ENCODE data around the gene ATP23. TPM values are rescaled to one million over a fixed set of nuclear protein-coding genes. Genes with fewer than 3 reads are reported as not detected.

The ATP23 gene
- polyA plus RNA-seq, 2 of the 4 experiments (the other 2 are of a cell fraction) = 7.5 to 13.4 TPM

DNA sequence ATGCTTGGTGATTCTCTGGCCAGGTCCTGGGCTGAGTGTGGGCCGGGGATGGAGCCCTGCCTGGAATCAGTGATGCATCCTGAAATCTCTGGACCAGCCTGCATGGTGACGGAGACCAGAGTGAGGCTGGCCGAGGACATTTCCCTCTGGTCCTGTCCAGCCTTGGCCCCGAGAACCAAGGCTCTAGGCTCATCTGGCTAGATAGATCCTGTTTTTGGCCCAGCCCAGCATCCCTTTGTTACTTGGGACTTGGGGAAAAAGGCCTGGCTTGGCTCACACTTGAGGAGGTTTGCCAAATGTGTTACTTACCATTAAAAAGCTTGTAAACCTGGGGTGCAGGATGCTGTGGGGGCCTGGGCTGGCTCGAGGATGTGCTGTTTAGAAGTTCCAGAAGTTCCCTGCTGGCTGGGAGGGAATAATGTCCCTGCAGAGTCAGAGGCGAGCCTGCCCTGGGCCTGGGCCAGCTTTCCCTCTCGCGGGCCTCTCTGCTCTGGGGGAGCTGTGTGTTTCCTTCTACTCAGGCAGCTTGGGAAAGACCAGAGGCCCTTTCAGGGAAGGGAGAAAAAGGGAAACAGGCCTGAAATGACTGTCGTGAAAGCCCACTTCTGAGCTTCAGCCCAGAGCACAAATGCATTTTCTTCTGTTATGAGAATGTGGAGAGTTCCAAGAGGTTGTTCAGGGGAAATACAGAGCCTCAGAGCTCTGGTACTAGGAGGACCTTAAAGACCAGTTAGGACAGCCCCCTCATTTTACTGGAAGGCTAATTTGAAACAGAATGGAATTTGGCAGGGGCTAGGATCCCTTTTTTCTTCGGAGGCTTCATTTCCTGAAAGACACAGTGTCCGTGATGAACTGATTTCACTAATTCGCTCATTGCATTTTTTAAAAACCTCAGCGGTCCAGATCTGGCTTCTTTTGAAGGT is 47.7 kb upstream of the ATP23 start:
- WGBS (ENCODE audit: missing lambda C conversion rate) = 66% methylated on average over 13 of the region's 13 CpGs
- Histone ChIP-seq H3K4me1 (peaks cover 79% of the 10 kb centered on the region), H3K4me3 (no peak overlapping the region), H3K9me3 (no peaks in the 10 kb centered on the region), H3K27ac (peak overlapping the region; percentile 58 to 78), H3K4me2 (peak overlapping the region; percentile 42)
- POLR2A ChIA-PET = interaction anchor here (0.7 to 4.4 kb wide), 3 partner anchors 28 to 57 kb away, joined by 3 to 77 read pairs (median 62); partner anchors contain the start of gene CTDSP2
- ATAC-seq (peak; percentile 40 to 58; a peak in 4 of 6 replicates), DNase-seq (ENCODE audit: low read depth in 1 of 2, low spot score in 1 of 2) (no peak), FAIRE-seq (no peak)
- no peak for TF ChIP-seq ZSCAN20 (CRISPR knock-in tag; IDR thresholded peaks at IDR 0.05)
- TF ChIP-seq NR3C1 (IDR thresholded peaks at IDR 0.05) = no peak
- TF ChIP-seq MAZ (IDR thresholded peaks at IDR 0.05; ENCODE audit: borderline replicate concordance, low read depth, low read length) = no peak
- CTCF ChIA-PET = interaction anchor here (1.0 to 8.3 kb wide), 7 partner anchors 10 to 111 kb away, joined by 3 to 87 read pairs (median 7); partner anchors contain the start of genes CTDSP2 and TSFM

DNA sequence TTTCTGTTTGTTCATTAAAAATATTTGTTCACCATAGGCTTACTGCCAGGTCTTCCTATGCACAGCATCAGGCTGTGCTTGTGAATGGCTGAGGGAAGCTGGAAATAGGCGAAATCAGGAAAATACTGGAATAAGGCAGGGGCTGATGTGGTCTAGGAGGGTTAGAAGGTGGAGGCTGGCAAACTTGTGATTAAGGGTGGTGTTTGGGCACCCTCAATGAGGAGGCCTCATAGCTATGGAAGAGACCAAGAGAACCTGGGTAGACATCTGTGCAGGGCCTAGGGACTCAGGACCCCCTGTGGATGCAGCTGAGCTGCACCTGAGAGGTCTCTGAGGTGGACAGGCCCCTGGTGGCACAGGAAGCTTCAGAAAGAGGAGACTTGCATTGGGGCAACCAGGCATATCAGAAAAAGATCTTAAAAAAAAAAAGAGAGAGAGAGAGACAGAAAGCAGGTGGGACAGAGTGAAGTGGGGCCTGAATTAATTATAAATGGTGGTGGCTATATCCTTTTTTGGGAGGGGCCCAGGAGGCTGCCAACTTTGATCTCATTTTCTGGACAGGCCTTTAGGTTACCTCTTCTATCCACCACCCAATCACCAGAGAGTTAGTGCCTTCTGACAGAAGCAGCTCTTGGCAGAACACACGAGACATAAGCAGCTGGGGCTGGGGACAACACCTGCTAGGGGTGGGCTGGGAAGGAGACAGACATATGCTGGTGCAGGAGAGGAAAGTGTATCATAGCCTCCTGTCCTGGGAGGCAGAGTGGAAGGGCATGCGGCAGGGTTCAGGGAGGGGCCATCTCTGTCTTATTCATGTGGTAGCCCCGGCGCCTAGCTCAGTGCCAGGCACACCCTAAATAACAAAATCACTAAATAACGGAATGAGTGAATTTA is 46.7 kb upstream of the ATP23 start:
- H3K4me1 ChIP-seq = peaks cover 77% of the 10 kb centered on the region
- DNase-seq (ENCODE audit: low read depth in 1 of 2, low spot score in 1 of 2) (no peak), ATAC-seq (no peak), FAIRE-seq (no peak)
- H3K4me2 ChIP-seq = 0 out of 3 replicates have a peak overlapping the region, but pooled peaks have one; percentile 42
- WGBS (ENCODE audit: missing lambda C conversion rate) = 95% methylated on average over 6 of the region's 6 CpGs
- peak overlapping the region; percentile 58 to 78; a peak in 5 of 6 replicates for H3K27ac ChIP-seq
- TF ChIP-seq NFE2L2 (conservative IDR thresholded peaks at IDR 0.05; ENCODE audit: low read length) (no peak), FOSL2 (IDR thresholded peaks at IDR 0.05) (no peak), FOSL2 (CRISPR knock-in tag; IDR thresholded peaks at IDR 0.05) (no peak), SREBF2 (IDR thresholded peaks at IDR 0.05) (no peak), CEBPB (IDR thresholded peaks at IDR 0.05) (no peak), BHLHE40 (IDR thresholded peaks at IDR 0.05; ENCODE audit: low read depth, low read length) (no peak), KDM1A (IDR thresholded peaks at IDR 0.05; ENCODE audit: low read depth) (no peak), RARB (CRISPR knock-in tag; IDR thresholded peaks at IDR 0.05) (no peak), EP300 (IDR thresholded peaks at IDR 0.05) (no peak), SMC3 (IDR thresholded peaks at IDR 0.05) (no peak), CHD4 (IDR thresholded peaks at IDR 0.05; ENCODE audit: borderline replicate concordance) (no peak), KDM5A (IDR thresholded peaks at IDR 0.05) (no peak), ZNF302 (CRISPR knock-in tag; IDR thresholded peaks at IDR 0.05) (no peak), JUNB (IDR thresholded peaks at IDR 0.05) (no peak), NPAS2 (CRISPR knock-in tag; IDR thresholded peaks at IDR 0.05; ENCODE audit: borderline replicate concordance) (no peak), HOXB13 (CRISPR knock-in tag; IDR thresholded peaks at IDR 0.05; ENCODE audit: low read depth) (no peak), RNF2 (IDR thresholded peaks at IDR 0.05; ENCODE audit: borderline replicate concordance, low read depth) (no peak), PHF8 (IDR thresholded peaks at IDR 0.05; ENCODE audit: borderline replicate concordance, low read depth) (no peak)
- TF ChIP-seq, protein P1, sequence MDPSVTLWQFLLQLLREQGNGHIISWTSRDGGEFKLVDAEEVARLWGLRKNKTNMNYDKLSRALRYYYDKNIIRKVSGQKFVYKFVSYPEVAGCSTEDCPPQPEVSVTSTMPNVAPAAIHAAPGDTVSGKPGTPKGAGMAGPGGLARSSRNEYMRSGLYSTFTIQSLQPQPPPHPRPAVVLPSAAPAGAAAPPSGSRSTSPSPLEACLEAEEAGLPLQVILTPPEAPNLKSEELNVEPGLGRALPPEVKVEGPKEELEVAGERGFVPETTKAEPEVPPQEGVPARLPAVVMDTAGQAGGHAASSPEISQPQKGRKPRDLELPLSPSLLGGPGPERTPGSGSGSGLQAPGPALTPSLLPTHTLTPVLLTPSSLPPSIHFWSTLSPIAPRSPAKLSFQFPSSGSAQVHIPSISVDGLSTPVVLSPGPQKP (IDR thresholded peaks at IDR 0.05; ENCODE audit: low read depth, low read length) = no peak
- TF ChIP-seq, protein P2, sequence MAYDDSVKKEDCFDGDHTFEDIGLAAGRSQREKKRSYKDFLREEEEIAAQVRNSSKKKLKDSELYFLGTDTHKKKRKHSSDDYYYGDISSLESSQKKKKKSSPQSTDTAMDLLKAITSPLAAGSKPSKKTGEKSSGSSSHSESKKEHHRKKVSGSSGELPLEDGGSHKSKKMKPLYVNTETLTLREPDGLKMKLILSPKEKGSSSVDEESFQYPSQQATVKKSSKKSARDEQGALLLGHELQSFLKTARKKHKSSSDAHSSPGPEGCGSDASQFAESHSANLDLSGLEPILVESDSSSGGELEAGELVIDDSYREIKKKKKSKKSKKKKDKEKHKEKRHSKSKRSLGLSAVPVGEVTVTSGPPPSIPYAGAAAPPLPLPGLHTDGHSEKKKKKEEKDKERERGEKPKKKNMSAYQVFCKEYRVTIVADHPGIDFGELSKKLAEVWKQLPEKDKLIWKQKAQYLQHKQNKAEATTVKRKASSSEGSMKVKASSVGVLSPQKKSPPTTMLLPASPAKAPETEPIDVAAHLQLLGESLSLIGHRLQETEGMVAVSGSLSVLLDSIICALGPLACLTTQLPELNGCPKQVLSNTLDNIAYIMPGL (CRISPR knock-in tag; IDR thresholded peaks at IDR 0.05; ENCODE audit: borderline replicate concordance) = no peak
- TF ChIP-seq, protein P3, sequence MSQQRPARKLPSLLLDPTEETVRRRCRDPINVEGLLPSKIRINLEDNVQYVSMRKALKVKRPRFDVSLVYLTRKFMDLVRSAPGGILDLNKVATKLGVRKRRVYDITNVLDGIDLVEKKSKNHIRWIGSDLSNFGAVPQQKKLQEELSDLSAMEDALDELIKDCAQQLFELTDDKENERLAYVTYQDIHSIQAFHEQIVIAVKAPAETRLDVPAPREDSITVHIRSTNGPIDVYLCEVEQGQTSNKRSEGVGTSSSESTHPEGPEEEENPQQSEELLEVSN (IDR thresholded peaks at IDR 0.05; ENCODE audit: borderline replicate concordance, low read depth) = no peak
- ChIA-PET POLR2A (interaction anchor here (4.2 to 4.4 kb wide), 2 partner anchors 29 to 48 kb away, joined by 62 to 77 read pairs; partner anchors contain the start of gene CTDSP2), CTCF (interaction anchor here (0.7 to 8.3 kb wide), 11 partner anchors 9 to 128 kb away, joined by 3 to 87 read pairs (median 11); partner anchors contain the start of genes CTDSP2, CYP27B1 and TSFM)
- H3K9me3 ChIP-seq = no peaks in the 10 kb centered on the region
- no peak overlapping the region for H3K4me3 ChIP-seq

All from A549 (cell line).